ENCODE data around the gene OR4E1.

DNA sequence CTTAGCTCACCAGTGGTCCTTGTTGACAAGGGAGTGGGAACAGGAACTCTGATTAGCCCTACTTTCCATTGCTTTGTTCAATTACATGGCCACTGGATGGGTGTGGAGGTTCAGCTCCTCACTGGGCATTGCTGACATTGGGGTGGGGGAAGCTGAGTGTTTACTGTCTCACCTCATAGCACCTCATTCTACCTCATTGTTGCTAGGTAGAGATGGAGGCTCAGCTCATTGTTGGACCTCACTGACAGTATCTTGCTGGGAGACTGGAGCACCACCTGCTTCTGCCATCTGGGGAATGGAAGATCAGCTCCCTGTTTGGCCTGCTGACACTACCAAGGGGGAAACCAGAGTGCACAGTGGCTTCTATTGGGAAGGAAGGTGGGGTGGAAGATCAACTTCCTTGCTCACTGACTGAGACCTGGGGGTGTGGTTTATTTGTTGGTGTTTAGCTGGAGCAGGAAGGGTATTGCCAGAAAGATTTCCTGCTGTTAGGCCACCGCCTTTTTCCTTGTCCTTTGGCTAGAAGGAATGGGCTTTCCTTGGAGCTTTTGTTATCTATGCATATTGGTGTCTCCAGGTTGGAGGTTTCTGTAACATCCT, 21.3 kb downstream of the OR4E1 start:
- TF ChIP-seq CTCF (conservative IDR thresholded peaks at IDR 0.05; ENCODE audit: low read length) (no peak), EZH2phosphoT487 (IDR thresholded peaks at IDR 0.05; ENCODE audit: borderline replicate concordance) (no peak)
